H1 (cell line): ENCODE measurements around the gene ANKH. TPM values are rescaled to one million over a fixed set of nuclear protein-coding genes. Genes with fewer than 3 reads are reported as not detected.

Experiments
- CTCF ChIA-PET: fragments of 300-600 bp; sonication (Branson Sonifier 250); formaldehyde crosslinking; loops from one replicate; lab custom pipeline; 2021; ENCODE audit not compliant: partially characterized antibody; lab: Charles Lee
- POLR2A ChIA-PET: fragments of 300-600 bp; sonication (Branson Sonifier 250); formaldehyde crosslinking; loops from one replicate; lab custom pipeline; 2021; ENCODE audit warnings: inconsistent platforms; ENCODE audit not compliant: partially characterized antibody; lab: Charles Lee
- DNase-seq, 2 experiments: peaks; one replicate each; pipeline versions ENCODE4 v3.0.0 to v3.0.0-alpha.2; 2010 to 2022; ENCODE audit warnings: low spot score in 2 of 2, low read depth in 1 of 2, mixed read lengths in 1 of 2
- FAIRE-seq: peaks from 2 replicates; lab custom pipeline; 2011; peaks lifted over from hg19 to GRCh38; lab: Jason Lieb, UNC
- H2AFZ ChIP-seq: 2 replicates; pipeline ENCODE4 v1.8.1; 2012; ENCODE audit warnings: low read length, inconsistent platforms
- H2AK5ac ChIP-seq: 2 replicates; pipeline ENCODE4 v1.6.1; 2013; ENCODE audit warnings: low read depth, low read length
- H2BK120ac ChIP-seq: replicated peaks from 2 replicates; pipeline ENCODE3; 2013; ENCODE audit warnings: low read depth, low read length, inconsistent platforms
- H2BK12ac ChIP-seq: 2 replicates; pipeline ENCODE4 v1.6.1; 2013; ENCODE audit warnings: low read depth, low read length
- H2BK15ac ChIP-seq: 2 replicates; pipeline ENCODE4 v1.6.1; 2013; ENCODE audit warnings: low read length
- H2BK20ac ChIP-seq: 2 replicates; pipeline ENCODE4 v1.6.1; 2013; ENCODE audit warnings: low read length
- H2BK5ac ChIP-seq: 2 replicates; pipeline ENCODE4 v1.6.1; 2013; ENCODE audit warnings: low read depth, low read length
- H3K14ac ChIP-seq: 2 replicates; pipeline ENCODE4 v1.6.1; 2013; ENCODE audit warnings: inconsistent platforms; ENCODE audit not compliant: insufficient read length
- H3K18ac ChIP-seq: 2 replicates; pipeline ENCODE4 v1.6.1; 2013; ENCODE audit warnings: low read length; ENCODE audit errors: extremely low read depth
- H3K23ac ChIP-seq: 2 replicates; pipeline ENCODE4 v1.6.1; 2013; ENCODE audit warnings: inconsistent platforms; ENCODE audit not compliant: insufficient read length
- H3K23me2 ChIP-seq: 2 replicates; pipeline ENCODE4 v1.6.1; 2013; ENCODE audit warnings: low read depth, low read length
- H3K27ac ChIP-seq: 2 replicates; pipeline ENCODE4 v1.6.1; 2011; ENCODE audit warnings: low read depth, low read length, inconsistent platforms
- H3K27me3 ChIP-seq, 4 experiments: replicated peaks in 1 of 4; 1 replicate in 1 of 4; 2 replicates in 3 of 4; pipeline versions ENCODE4 v1.6.1 to v1.8.1; 2011 to 2013; ENCODE audit warnings: low read length in 3 of 4, mild to moderate bottlenecking in 3 of 4, inconsistent platforms in 2 of 4, mixed read lengths in 2 of 4, moderate library complexity in 1 of 4; ENCODE audit not compliant: control insufficient read depth in 3 of 4, insufficient read depth in 3 of 4; ENCODE audit errors: extremely low read depth in 1 of 4
- H3K36me3 ChIP-seq, 4 experiments: 2 replicates each; pipeline versions ENCODE4 v1.6.1 to v1.8.1; 2011 to 2013; ENCODE audit warnings: mild to moderate bottlenecking in 4 of 4, low read length in 3 of 4, moderate library complexity in 2 of 4, control low read depth in 1 of 4, inconsistent platforms in 1 of 4; ENCODE audit not compliant: insufficient read depth in 4 of 4, control insufficient read depth in 2 of 4
- H3K4ac ChIP-seq: replicated peaks from 2 replicates; pipeline ENCODE3; 2013; ENCODE audit warnings: low read length, low read depth, mixed read lengths, inconsistent platforms; ENCODE audit not compliant: insufficient read length
- H3K4me1 ChIP-seq, 4 experiments: replicated peaks in 1 of 4; 1 replicate in 1 of 4; 2 replicates in 3 of 4; pipeline versions ENCODE4 v1.6.1 to v1.8.1; 2011 to 2013; ENCODE audit warnings: low read length in 3 of 4, inconsistent platforms in 2 of 4, mixed read lengths in 1 of 4; ENCODE audit not compliant: insufficient read depth in 4 of 4, control insufficient read depth in 3 of 4
- H3K4me2 ChIP-seq, 2 experiments: 2 replicates each; pipeline versions ENCODE4 v1.6.1 to v1.8.1; 2011 to 2013; ENCODE audit warnings: low read depth in 2 of 2, low read length in 2 of 2, control low read depth in 1 of 2, inconsistent platforms in 1 of 2, mild to moderate bottlenecking in 1 of 2; ENCODE audit not compliant: insufficient read depth in 1 of 2
- H3K4me3 ChIP-seq, 4 experiments: fragments of 200-600, 300-600 bp in 1 of 4; sonication (generic), shearing (Covaris generic), sonication (Bioruptor Twin) in 1 of 4; 2 replicates each; pipeline versions ENCODE4 v1.5.1 to v1.8.1; 2011 to 2016; ENCODE audit warnings: low read length in 4 of 4, low read depth in 3 of 4, control low read depth in 2 of 4, inconsistent platforms in 2 of 4, mild to moderate bottlenecking in 2 of 4, mixed read lengths in 1 of 4, moderate library complexity in 1 of 4; ENCODE audit not compliant: insufficient read depth in 2 of 4; ENCODE audit errors: extremely low read depth in 1 of 4
- H3K56ac ChIP-seq: replicated peaks from 2 replicates; pipeline ENCODE3; 2013; ENCODE audit warnings: low read depth, mild to moderate bottlenecking, mixed read lengths, low read length, inconsistent platforms; ENCODE audit not compliant: insufficient read length
- H3K79me1 ChIP-seq: 2 replicates; pipeline ENCODE4 v1.6.1; 2013; ENCODE audit warnings: low read depth, low read length, control low read depth
- H3K79me2 ChIP-seq, 2 experiments: 2 replicates each; pipeline versions ENCODE4 v1.6.1 to v1.8.1; 2012 to 2013; ENCODE audit warnings: low read length in 2 of 2, mild to moderate bottlenecking in 2 of 2, inconsistent platforms in 1 of 2; ENCODE audit not compliant: insufficient read depth in 2 of 2, control insufficient read depth in 1 of 2
- H3K9ac ChIP-seq, 4 experiments: replicated peaks in 1 of 4; 1 replicate in 1 of 4; 2 replicates in 3 of 4; pipeline versions ENCODE4 v1.6.1 to v1.8.1; 2011 to 2013; ENCODE audit warnings: low read depth in 3 of 4, low read length in 3 of 4, control low read depth in 2 of 4, mild to moderate bottlenecking in 2 of 4, moderate library complexity in 2 of 4, inconsistent platforms in 1 of 4; ENCODE audit errors: extremely low read depth in 1 of 4
- H3K9me3 ChIP-seq, 2 experiments: 2 replicates each; pipeline versions ENCODE4 v1.6.1 to v1.8.1; 2012 to 2013; ENCODE audit warnings: mild to moderate bottlenecking in 2 of 2, moderate library complexity in 2 of 2, control low read depth in 1 of 2, inconsistent platforms in 1 of 2, low read depth in 1 of 2, low read length in 1 of 2, mixed read lengths in 1 of 2; ENCODE audit not compliant: insufficient read depth in 2 of 2
- H4K20me1 ChIP-seq, 2 experiments: replicated peaks in 1 of 2; 2 replicates each; pipeline versions ENCODE3 to v1.8.1; 2011 to 2013; ENCODE audit warnings: inconsistent platforms in 2 of 2, low read length in 2 of 2, mild to moderate bottlenecking in 1 of 2; ENCODE audit not compliant: insufficient read depth in 2 of 2, control insufficient read depth in 1 of 2
- H4K5ac ChIP-seq: 2 replicates; pipeline ENCODE4 v1.6.1; 2013; ENCODE audit warnings: low read length, low read depth, mixed read lengths, inconsistent platforms; ENCODE audit not compliant: insufficient read length
- H4K8ac ChIP-seq: 2 replicates; pipeline ENCODE4 v1.8.0; 2013; ENCODE audit warnings: mild to moderate bottlenecking, moderate library complexity, low read length, inconsistent platforms; ENCODE audit not compliant: insufficient read depth; ENCODE audit errors: extremely low read depth
- H4K91ac ChIP-seq: replicated peaks from 2 replicates; pipeline ENCODE3; 2013; ENCODE audit warnings: low read length, mixed read lengths, inconsistent platforms; ENCODE audit not compliant: insufficient read length
- EZH2 ChIP-seq: fragments of 200-600 bp; sonication (generic); IDR thresholded peaks from 2 replicates; pipeline ENCODE4 v1.7.1; 2012; ENCODE audit warnings: low read depth, mild to moderate bottlenecking, moderate library complexity, low read length, inconsistent platforms; ENCODE audit not compliant: severe bottlenecking
- MAX ChIP-seq: IDR thresholded peaks from 2 replicates; pipeline ENCODE4 v1.6.1; 2012; ENCODE audit warnings: inconsistent platforms
- SP1 ChIP-seq: IDR thresholded peaks from 2 replicates; pipeline ENCODE4 v1.6.1; 2011; ENCODE audit warnings: low read depth, low read length
- WGBS, 2 experiments: shearing (Covaris generic) in 1 of 2; methylation state at CpG; one replicate each; pipeline versions ENCODE4 v1.1.6 to v1.1.7; 2013 to 2015; ENCODE audit warnings: low lambda C conversion rate in 2 of 2, mixed read lengths in 2 of 2, inconsistent platforms in 1 of 2, low coverage in 1 of 2, missing lambda C conversion rate in 1 of 2; ENCODE audit not compliant: insufficient replicate concordance in 2 of 2, insufficient coverage in 1 of 2, insufficient read length in 1 of 2; ENCODE audit errors: extremely low coverage in 1 of 2, missing lambda C conversion rate in 1 of 2; 5-methylcytosine and 5-hydroxymethylcytosine counted together
- polyA plus RNA-seq, 7 experiments: library from polyadenylated mRNA; depleted of rRNA in 3 of 7; stranded (reverse) in 5 of 7; unstranded in 2 of 7; fragments of >200 nt in 5 of 7; fragments of 200-250 nt in 2 of 7; gene quantifications; 1 replicate in 5 of 7; 2 replicates in 1 of 7; 4 replicates in 1 of 7; pipeline versions ENCODE4 v1.2.1 to v1.2.3, GENCODE V29; 2011 to 2013; ENCODE audit warnings: missing spikeins in 2 of 7, mixed read lengths in 2 of 7
- total RNA-seq: library from RNA; stranded (reverse); fragmentation: NEBNext Ultra II Directional; extraction: Animal tissue kit (Norgen Biotek cat#: 25700); gene quantifications from 2 replicates; pipeline ENCODE4 v1.2.1, GENCODE V29; 2021
- TF ChIP-seq, protein P1 (sequence below): IDR thresholded peaks from 2 replicates; pipeline ENCODE4 v1.6.1; 2012; ENCODE audit warnings: inconsistent platforms

ANKH gene
- total and polyA plus RNA-seq, 2 of the 8 experiments (the other 6 are each of a cell fraction or from before 2014, with no cell fraction given): 5.3 to 13.0 TPM

- TF ChIP-seq, protein P1, sequence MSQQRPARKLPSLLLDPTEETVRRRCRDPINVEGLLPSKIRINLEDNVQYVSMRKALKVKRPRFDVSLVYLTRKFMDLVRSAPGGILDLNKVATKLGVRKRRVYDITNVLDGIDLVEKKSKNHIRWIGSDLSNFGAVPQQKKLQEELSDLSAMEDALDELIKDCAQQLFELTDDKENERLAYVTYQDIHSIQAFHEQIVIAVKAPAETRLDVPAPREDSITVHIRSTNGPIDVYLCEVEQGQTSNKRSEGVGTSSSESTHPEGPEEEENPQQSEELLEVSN: 0 out of 2 replicates have a peak, but pooled peaks have one; percentile 36
- TF ChIP-seq EZH2: peak; percentile 46
- no peak for TF ChIP-seq SP1
- TF ChIP-seq MAX: peak; percentile 58
- Histone ChIP-seq H4K5ac (no peak overlapping the region), H3K14ac (no peak overlapping the region), H4K91ac (no peak overlapping the region), H3K79me1 (peaks cover 6% of the 10 kb centered on the region; the same call in 1 of the 2 replicates), H3K79me2 (peaks cover 0 to 41% of the 10 kb centered on the region in 2 experiments; a peak in 2 of 4 replicates), H3K36me3 (no peaks in the 10 kb centered on the region), H3K4me3 (peak overlapping the region; percentile 60 to 75 (median 67)), H3K4me1 (peaks cover 3 to 10% (median 8%) of the 10 kb centered on the region in 4 experiments; a peak in 5 of 7 replicates), H3K9ac (no peak overlapping the region; a peak in 1 of 7 replicates), H3K23ac (no peak overlapping the region), H3K4ac (no peak overlapping the region), H3K27ac (no peak overlapping the region), H2AK5ac (no peak overlapping the region), H2BK15ac (no peak overlapping the region), H3K27me3 (peaks cover 0 to 19% (median 14%) of the 10 kb centered on the region in 4 experiments; a peak in 6 of 7 replicates), H3K9me3 (no peaks in the 10 kb centered on the region), H3K18ac (no peak overlapping the region), H3K23me2 (peaks cover 6% of the 10 kb centered on the region; the same call in 1 of the 2 replicates), H4K8ac (no peak overlapping the region), H2BK5ac (no peak overlapping the region), H4K20me1 (peaks cover 0 to 5% of the 10 kb centered on the region in 2 experiments), H2BK20ac (no peak overlapping the region), H3K4me2 (peak overlapping the region; percentile 92 to 99), H3K56ac (no peak overlapping the region), H2AFZ (no peak overlapping the region), H2BK120ac (no peak overlapping the region), H2BK12ac (no peak overlapping the region)
- POLR2A ChIA-PET: no interaction called here
- FAIRE-seq (no peak), DNase-seq (no peak)
- CTCF ChIA-PET: interaction anchor here (1.0 to 1.4 kb wide), 2 partner anchors 17 to 349 kb away, joined by 3 to 4 read pairs; no protein-coding TSS in a partner anchor
- 14% methylated on average over 19 of the region's 21 CpGs; no CpG with 5 or more reads in 1 of the 2 experiments for WGBS, 2 experiments
Measured at GRCh38 chr5:14665101-14665822, 206.3 kb downstream of the ANKH start.
